AG08396 (cell line): ENCODE results near the gene ZBTB33.

ENCODE experiments used
- DNase-seq: peaks from one replicate; pipeline ENCODE4 v3.0.0; 2012; ENCODE audit warnings: low spot score, mixed read lengths

ZBTB33 gene

GRCh38 chrX:120250522-120251271, at the start of gene ZBTB33:
ZBTB33 (plus strand) TSS chrX:120250812; CDS start chrX:120253416, 2,604 bp downstream.
- DNase-seq: peak; percentile 93

GRCh38 chrX:120200851-120201250, 49.8 kb upstream of the ZBTB33 start:
- DNase-seq: no peak

- no peak for DNase-seq
Measured at GRCh38 chrX:120205816-120206753, 44.5 kb upstream of the ZBTB33 start.

- DNase-seq: no peak
Measured at GRCh38 chrX:120207009-120207605, 43.5 kb upstream of the ZBTB33 start.

GRCh38 chrX:120213438-120214265, 37.0 kb upstream of the ZBTB33 start:
- peak; percentile 68 for DNase-seq

- no peak for DNase-seq
Measured at GRCh38 chrX:120223374-120223773, 27.2 kb upstream of the ZBTB33 start.

- DNase-seq: no peak
Measured at GRCh38 chrX:120224388-120224787, 26.2 kb upstream of the ZBTB33 start.

- no peak for DNase-seq
Measured at GRCh38 chrX:120228187-120228908, 22.3 kb upstream of the ZBTB33 start.

- no peak for DNase-seq
Measured at GRCh38 chrX:120235284-120235683, 15.3 kb upstream of the ZBTB33 start.

- DNase-seq: no peak
Measured at GRCh38 chrX:120236687-120237479, 13.7 kb upstream of the ZBTB33 start.

- DNase-seq: no peak
Measured at GRCh38 chrX:120238933-120239332, 11.7 kb upstream of the ZBTB33 start.

- no peak for DNase-seq
Measured at GRCh38 chrX:120242813-120243212, 7.8 kb upstream of the ZBTB33 start.

GRCh38 chrX:120244395-120244734, 6.2 kb upstream of the ZBTB33 start:
- no peak for DNase-seq

GRCh38 chrX:120244735-120245498, 5.7 kb upstream of the ZBTB33 start:
- DNase-seq: peak; percentile 52

GRCh38 chrX:120251471-120252011, 929 bp downstream of the ZBTB33 start:
- DNase-seq: peak; percentile 27

GRCh38 chrX:120253784-120254183, 3.2 kb downstream of the ZBTB33 start:
- DNase-seq: no peak

- DNase-seq: no peak
Measured at GRCh38 chrX:120260369-120260768, 9.8 kb downstream of the ZBTB33 start.

GRCh38 chrX:120262859-120263708, 12.5 kb downstream of the ZBTB33 start:
- DNase-seq: no peak
